HG03135 (cell line): ENCODE results near the gene SLC1A3.

Source experiments
- ATAC-seq: cut with Tn5 transposase; IDR thresholded peaks from one replicate; pipeline ENCODE4 v1.9.1; 2021; ENCODE audit warnings: mild to moderate bottlenecking, moderate library complexity; ENCODE audit not compliant: unreplicated experiment

SLC1A3 gene

DNA sequence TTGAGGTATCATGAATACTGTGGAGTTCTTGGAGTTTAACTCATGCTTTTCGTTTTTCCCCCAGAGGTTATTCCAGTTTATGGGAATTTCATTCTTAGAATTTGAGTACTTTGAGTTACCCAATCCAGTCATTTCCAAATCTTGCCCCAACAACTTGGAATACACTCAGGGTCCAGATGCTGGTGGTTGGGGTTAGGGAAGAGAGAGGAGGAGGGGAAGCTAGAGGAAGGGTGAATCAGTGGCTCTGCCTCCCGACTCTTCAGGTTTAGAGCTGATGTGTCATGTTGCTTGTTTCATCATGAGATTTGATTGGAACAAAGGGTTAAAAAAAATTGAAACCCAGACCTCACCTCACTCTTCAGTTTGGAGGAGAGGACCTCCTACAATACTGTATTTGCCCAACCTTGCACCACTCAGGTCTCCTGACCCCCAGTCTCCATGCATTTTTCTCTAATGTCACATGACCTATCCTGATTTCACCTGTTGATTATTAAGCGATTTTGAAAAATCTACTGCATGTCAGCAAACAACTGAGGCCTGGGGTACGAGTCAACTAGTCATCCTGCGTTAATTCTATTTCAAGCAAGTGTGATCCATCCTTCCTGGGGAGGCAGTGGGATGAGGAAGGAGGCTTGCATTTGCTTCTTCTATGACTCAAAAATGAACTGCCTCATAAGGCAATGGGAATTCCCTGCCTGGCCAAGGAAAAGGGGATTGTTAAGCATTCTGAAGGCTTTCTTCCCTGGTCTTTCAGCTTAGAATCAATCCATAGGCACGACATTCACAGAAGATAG is 6.2 kb upstream of the SLC1A3 start:
- ATAC-seq: no peak

DNA sequence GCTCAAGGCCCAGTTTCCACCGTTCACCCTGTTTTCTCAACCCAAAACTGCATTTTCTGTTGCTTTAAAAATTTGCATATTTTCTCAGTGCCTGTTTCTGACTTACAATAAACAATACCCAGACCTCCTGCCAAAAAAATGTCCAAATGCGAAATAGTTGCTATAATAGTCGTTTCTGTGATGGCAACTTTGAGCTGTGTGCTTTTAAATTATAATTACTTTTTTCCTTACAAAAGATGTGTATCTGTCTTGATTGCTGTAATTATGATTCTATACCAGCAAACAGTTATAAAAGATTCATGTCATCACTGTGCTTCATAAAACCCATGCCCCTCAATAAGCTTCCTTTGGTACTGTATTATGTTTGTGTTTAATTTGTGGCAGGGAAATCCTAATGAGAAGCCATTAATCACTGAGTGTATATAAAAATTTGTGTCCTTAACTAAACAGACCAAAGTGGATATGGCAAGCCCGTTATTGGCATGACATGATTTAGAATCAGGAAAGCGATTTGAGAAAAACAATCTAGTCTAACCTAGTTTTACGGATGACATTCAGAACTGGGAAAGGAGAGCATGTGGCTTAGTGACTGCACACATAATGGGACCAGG is 5.4 kb upstream of the SLC1A3 start:
- no peak for ATAC-seq

DNA sequence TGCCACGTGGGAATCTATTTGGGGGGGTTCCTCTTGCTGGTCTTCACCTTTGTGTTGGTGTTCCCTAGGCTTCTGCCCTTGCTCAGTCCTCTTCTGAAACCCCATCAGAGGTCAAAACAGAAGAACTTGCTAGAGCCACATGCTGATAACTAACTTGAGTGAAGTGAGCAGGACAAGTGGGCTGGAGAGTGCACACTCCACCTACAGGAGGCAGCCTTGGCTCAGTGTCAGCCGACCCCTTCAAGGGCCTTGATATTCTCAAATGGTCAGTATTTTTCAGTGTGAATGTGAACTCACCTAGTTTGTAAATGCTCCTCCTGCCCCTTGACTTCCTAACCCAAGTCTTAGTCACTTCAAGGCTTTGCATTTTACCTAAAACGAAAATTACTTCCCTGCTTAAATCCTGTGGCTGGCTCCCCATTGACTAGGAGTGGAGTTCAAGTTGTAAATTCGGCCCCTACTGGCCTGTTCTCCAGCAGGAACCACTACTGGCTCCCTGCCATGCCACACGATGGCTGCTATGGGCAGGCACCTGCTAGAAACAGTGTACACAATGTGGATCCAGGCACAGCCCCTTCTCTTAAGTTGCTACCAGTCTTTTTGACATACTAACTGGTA is 3.6 kb upstream of the SLC1A3 start:
- ATAC-seq: no peak

DNA sequence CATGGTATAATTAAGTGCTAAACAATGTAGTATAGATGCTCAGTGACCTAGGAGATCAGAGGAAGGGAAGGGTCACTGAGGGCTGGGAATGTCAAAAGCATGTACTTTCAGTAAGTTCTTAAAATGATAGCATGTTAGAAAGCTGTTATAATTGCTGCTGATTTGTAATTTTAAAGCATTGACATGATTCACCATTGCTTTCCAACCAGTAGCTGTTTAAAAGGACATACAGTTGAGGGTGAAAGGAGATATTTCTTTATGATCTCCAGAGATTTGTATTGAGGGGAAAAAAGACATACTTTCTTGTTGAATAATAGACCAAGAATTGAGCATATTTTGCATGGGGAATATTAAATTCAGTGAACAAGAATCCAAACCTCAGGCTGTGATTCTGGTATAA is 1.2 kb upstream of the SLC1A3 start:
- no peak for ATAC-seq

DNA sequence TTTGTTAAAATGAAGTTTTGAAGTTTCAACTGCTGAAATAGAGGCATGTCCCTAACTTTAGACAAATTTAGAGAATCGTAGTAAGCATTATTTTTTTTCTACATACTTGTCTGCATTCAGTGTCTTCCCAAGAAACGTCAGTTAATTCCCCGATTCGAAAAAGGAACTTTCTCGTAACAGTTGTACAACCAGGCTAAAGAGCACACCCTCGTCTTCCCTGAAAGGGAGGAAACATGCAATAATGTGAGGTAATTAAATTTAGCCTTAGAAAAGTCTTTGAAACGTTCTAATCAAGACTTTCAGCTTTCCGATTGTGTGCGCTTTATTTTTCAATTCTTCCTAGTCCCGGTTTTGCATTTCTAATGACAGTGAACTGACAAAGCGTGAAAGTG is 374 bp upstream of the SLC1A3 start:
- no peak for ATAC-seq

DNA sequence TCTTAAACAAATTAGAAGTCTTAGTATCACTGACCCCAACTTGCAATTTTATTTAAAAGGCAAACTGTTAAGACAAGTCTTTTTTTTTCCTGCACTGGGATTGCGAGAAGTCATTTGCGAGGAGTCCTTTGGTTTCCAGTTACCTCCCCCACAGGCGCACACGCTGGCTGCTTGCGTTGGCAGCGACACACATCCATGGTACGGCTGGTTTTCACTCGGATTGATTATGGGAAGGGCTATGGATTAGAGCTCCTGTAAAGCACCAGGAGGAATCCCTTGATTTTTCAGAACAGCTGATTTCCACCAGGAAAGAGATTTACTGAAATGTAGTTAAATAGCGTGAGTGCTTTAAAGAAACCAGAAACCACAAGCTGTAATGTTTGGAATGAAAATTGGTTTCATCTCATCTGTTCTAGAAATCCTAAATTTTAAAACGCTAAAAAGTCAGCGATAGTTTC is 737 bp downstream of the SLC1A3 start:
- ATAC-seq: no peak

DNA sequence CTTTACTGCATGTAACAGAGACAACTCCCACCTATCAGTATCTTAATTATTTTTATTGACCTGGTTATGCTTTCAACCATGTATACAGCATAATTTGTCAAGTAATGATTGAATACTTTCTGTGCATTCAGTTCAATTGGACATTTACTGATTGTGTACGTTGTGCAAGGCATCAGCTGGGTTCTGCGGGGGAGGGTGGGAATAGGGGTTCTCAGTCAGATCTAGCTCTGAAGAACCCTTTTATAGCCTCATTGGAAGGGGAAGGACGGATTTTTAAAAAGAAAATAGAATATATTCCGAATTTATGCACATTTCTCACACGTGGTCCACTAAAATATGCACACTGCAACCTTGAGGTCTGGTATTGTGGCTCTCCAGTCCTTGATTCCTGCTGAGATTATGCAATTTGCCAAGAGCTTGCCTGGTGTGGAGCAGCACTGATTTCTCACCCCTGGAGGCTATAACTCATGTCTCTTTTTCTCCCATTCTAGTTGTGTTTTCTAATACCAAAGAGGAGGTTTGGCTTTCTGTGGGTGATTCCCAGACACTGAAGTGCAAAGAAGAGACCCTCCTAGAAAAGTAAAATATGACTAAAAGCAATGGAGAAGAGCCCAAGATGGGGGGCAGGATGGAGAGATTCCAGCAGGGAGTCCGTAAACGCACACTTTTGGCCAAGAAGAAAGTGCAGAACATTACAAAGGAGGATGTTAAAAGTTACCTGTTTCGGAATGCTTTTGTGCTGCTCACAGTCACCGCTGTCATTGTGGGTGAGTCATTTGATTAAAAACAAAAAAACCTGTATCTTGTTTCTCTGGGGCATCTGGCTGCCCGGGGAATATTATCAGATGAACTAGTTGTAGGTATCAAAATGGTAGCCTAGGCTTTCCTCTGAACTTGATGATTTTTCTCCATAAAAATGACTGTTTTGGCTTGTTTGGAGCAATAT is 1.7 kb downstream of the SLC1A3 start:
- ATAC-seq: no peak

DNA sequence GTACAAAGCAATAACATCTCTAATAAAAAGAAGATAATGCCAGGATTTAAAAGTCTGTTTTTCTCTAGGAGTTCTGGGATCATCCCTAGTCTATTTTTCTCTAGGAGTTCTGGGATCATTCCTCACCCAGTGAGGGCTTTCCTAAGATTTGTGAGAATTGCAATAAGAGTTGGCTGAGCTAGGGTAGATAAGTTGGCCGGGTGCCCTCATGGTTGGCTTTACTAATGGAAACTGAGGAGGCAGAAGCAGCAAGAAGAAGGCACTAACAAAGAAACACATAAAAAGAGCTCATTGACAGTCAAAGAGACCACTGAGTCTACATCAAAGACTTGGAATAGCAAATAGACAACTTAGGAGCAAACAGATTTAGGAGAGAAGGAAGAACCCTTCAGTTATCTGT is 4.2 kb downstream of the SLC1A3 start:
- no peak for ATAC-seq

DNA sequence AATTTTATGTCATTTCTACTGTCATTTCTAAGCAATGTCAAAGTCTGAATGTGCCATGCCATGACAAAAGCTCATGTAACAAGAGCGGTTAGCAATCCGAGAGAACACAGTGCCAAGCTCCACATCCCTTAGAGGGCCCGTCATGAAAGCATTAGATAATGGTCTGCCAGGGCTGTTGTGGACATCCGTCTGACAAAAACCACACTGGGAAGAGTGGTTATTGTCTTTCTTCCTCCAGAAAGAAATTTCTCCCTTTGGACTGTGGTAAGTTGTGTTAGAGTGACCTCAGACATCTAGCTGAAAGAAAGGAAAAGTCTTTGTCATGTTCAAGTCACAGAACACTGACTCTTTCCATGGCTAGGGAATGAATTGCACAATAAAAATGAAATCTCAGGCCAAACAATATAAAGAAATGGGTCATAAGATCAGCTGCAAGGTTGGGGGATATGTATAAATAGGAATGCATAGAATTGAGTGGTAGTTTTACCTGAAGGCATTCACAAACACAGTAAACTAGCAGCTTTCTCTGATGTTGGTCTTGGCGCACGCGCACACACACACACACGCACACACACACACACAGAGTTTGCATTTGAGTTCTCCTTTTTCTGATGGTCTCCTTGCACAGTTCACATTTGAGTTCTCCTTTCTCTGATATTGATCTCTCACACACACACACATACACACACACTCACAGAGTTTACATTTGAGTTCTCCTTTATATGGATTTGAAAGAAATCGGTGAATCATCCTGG is 5.3 kb downstream of the SLC1A3 start:
- ATAC-seq: no peak

DNA sequence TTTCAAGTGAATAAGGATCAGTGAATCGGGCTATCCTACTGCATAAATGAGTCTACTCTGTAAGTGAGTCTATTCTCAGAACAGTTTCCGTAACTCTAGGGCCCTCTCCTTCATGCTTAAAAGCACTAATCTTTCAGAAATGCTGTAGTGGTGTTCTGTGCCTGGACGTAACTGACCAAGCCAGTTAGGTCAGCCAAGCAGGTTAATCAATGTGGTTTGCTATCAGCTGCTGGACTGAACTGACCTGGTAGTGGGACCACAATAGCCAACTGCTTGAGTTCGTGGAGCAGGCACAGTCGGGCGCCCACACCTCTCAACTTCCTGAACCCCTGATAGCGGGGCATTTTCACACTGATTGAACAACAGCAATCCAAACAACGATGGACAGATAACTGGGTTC is 6.8 kb downstream of the SLC1A3 start:
- no peak for ATAC-seq

DNA sequence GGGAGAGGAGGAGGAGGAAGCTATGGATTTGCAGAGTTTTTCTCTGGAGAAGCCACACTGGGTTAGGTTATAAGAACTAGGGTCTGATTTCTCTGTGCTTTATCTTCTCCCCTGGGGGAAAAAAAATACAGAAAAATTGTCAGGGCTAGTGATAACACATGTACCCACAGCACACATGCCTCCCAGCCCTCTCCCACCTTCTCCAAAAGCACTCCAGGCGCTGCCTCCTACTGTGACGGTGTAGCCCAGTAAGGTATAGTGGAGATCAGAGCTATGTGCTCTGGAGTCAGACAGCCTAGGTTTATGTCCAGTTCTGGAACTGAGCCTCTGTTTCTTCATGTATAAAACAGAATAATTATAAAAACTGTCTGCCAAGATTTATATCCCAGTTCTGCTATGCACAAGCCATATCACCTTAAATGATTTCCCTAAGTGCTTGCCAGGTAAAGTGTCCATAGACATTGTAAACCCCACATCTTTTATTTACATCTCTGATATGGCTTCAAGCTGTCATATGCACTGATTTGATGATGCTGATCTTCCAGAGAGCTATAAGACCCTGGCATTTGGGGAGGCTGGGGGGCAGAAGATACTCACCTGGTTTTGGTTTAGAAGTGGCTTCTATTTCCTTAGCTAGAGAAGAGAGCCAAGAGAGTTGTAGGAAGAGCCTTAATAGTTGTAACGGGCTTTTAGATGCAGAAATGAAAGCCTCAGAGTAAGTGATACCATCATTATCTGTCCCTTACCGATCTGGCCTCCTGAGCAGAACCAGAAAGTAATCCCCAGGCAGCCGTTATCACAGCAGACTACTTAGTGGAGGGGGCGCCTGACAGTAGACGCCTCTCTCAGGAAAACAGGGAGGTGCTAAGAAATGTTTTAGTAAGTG is 7.6 kb downstream of the SLC1A3 start:
- ATAC-seq: no peak

DNA sequence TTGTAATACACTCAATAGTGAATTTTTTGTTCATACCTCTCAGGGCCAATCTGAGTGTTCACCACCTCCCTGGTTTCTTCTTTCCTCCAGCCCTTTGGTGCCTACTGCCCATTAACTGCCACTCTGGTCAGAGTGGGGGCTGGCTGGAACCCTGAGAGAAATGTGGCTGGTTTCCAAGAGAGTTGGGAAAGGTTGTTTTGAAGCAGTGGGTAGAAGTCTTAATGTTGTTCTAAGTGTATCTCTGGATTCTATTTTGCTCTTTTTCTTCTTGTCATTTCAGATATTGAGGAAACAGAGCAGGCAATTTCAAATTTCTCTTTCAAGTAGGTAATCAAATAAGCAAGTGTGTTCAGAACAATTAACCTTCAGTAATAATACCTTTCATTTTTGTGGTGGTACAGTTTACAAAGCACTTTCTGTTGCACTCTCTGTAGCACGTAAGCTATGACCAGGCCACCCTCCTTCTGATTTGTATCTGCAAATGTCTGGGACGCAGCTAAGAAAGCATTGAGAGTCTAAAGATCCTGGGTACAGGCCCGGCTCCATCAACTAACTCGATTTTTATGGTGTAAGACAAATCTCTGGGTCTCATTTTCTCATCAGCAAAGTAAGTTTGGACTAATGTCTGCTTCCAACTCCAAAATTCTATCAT is 8.4 kb downstream of the SLC1A3 start:
- no peak for ATAC-seq

DNA sequence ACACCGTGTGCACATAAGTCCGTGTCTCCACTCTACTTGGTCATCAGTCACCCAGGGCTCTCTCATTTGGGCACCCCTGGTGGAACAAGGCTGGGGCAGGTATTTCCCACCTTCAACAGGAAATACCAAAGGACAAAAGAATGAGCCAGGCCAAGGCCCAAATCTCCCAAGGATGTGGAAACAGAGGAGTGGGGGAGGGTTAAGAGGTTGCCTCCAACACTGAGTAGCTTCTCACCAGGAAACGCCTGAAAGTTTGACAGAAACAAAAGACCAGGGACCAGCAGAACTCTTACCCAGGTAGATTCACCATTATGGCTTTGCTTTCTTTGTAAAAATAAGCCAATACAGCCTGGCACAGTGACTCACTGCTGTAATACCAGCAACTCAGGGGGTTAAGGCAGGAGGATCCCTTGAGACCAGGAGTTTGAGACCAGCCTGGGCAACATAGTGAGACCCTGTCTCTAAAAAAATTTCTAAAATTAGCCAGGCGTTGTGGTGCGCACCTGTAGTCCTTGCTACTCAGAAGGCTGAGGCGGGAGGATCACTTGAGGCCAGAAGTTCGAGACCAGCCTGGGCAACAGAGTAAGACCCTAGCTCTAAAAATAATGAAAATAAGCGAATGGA is 12.7 kb downstream of the SLC1A3 start:
- ATAC-seq: no peak

DNA sequence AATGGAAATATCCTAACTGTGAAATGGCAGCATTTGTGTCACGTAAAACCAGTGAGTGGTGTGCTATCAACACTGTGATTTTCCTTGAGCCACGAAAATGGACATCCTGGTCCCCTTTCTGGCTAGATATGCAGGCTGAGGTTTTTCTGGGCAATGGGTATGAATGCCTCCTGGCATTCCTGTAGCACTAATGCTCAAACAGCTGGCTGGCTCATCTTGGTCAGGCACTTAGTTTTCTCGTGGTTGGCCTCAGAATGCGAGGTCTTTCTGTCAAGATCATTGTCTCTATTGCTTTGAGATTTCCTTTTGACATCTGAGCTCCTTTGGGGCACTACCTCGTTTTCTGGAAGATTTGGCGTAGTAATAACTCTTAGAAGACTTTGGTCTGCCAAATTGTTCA is 15.6 kb downstream of the SLC1A3 start:
- no peak for ATAC-seq

DNA sequence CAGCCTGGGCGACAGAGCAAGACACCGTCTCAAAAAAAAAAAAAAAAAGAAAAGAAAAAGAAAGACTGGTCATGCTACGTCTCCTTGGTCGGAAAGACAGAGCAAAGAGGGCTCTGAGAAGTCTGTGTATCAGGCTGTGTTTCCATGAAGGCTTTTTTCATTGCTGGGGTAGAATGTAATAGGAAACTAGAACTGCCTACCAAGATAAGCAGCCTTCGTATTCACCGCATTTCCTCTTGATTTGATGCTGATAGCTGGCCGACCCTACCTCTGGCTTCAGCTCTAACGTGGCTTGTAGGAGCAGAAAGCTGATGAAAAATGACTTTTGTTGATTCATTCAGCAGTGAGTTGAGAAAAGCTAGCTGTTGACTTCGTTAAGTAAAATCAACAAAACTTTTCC is 17.4 kb downstream of the SLC1A3 start:
- ATAC-seq: no peak

DNA sequence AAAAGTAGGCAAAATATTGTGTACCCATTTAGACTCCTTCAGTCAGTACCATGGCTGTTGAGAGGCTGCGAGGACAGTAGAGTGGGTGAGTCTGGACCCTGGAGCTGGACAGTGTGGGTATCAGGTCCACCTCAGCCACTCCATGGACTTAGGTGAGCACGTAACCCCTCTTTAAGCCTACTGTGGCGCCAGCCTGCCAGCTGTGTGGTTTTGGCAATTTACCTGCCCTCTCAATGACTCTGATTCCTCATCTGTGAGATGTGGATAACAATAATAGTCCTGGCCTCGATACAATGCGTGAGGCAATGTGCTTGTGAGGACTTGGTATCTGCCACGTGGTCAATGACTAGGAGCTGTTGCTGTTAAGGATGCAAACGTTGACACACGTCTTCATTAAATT is 17.9 kb downstream of the SLC1A3 start:
- no peak for ATAC-seq

DNA sequence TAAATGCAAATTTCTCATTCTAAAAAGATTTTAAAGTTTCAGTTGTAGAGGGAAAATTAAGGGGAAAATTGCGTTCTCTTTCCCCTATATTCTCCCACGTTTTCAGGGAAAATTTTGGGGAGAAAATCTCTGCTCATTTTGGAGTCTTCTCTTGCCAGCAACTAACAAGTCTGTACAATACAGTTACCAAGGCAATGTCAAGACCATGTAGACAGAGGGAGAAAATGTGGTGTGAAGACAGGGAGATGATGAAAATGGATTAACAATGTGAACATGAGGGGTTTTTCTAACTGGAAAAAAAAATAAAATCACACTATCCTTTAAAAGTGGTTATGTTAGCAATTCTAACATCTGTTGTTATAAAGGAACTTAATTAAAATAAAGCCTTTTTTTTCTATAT is 22.3 kb downstream of the SLC1A3 start:
- ATAC-seq: no peak

DNA sequence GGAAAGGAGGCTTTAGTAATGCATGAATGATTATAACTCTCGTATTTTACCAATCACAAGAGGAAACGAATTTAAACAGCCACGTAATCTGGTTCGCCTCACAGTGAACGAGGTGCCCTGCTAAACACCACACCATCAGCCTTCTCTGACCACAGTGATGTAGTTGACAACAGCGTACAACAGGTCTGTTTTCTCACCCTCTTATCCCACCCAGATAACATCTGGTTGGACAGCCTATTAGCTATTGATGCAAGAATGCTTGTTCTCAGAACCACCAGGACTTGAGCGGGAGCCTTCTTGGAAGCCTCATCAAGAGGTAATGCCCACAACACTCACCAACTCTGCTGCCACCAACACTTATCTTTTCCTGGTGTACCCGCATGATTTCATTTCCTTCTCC is 23.3 kb downstream of the SLC1A3 start:
- no peak for ATAC-seq
